Neural cell (in vitro differentiated cells): Measurements from ENCODE around the gene PCDHGC3. TPM values are rescaled to one million over a fixed set of nuclear protein-coding genes. Genes with fewer than 3 reads are reported as not detected.

Source experiments
- H2AFZ ChIP-seq: fragments of 200-600, 300-800 bp; sonication (generic), shearing (Covaris generic); 2 replicates; pipeline ENCODE4 v1.6.0; 2014; ENCODE audit warnings: low read depth, mild to moderate bottlenecking, antibody characterized with exemption, low read length, moderate library complexity
- H3F3A ChIP-seq: fragments of 200-600 bp; shearing (Covaris generic); 2 replicates; pipeline ENCODE4 v1.6.1; 2016; ENCODE audit warnings: mild to moderate bottlenecking, moderate library complexity, mixed read lengths, antibody characterized with exemption, low read length; ENCODE audit not compliant: insufficient read depth, poor library complexity, severe bottlenecking
- H3K27ac ChIP-seq: fragments of 200-600, 300-800 bp; sonication (generic), shearing (Covaris generic); 2 replicates; pipeline ENCODE4 v1.5.1; 2014; ENCODE audit warnings: mild to moderate bottlenecking, low read length, moderate library complexity
- H3K27me3 ChIP-seq: fragments of 300-800, 200-600 bp; sonication (generic), shearing (Covaris generic); 2 replicates; pipeline ENCODE4 v1.6.0; 2014; ENCODE audit warnings: mild to moderate bottlenecking, low read depth, low read length, moderate library complexity; ENCODE audit not compliant: insufficient read depth
- H3K36me3 ChIP-seq: fragments of 300-800, 200-600 bp; sonication (generic), shearing (Covaris generic); 2 replicates; pipeline ENCODE4 v1.5.1; 2014; ENCODE audit warnings: mild to moderate bottlenecking, antibody characterized with exemption, low read length, moderate library complexity; ENCODE audit not compliant: insufficient read depth
- H3K4me2 ChIP-seq: fragments of 300-800, 200-600 bp; sonication (generic), shearing (Covaris generic); 2 replicates; pipeline ENCODE4 v1.6.0; 2014; ENCODE audit warnings: mild to moderate bottlenecking, low read length
- H3K4me3 ChIP-seq: fragments of 300-800, 200-600 bp; sonication (generic), shearing (Covaris generic); 2 replicates; pipeline ENCODE4 v1.5.1; 2014; ENCODE audit warnings: mild to moderate bottlenecking, low read length, moderate library complexity
- H3K79me2 ChIP-seq: fragments of 200-600 bp; shearing (Covaris generic); replicated peaks from 2 replicates; pipeline ENCODE4 v1.6.0; 2014; ENCODE audit warnings: mild to moderate bottlenecking, low read length, moderate library complexity; ENCODE audit not compliant: insufficient read depth
- H3K9ac ChIP-seq: fragments of 300-800, 200-600 bp; sonication (generic), shearing (Covaris generic); 2 replicates; pipeline ENCODE4 v1.6.1; 2016; ENCODE audit warnings: mild to moderate bottlenecking, low read length, mixed read lengths
- H3K9me2 ChIP-seq: fragments of 200-600 bp; shearing (Covaris generic); 2 replicates; pipeline ENCODE4 v1.6.1; 2016; ENCODE audit warnings: mild to moderate bottlenecking, low read length, mixed read lengths; ENCODE audit not compliant: insufficient read depth
- H3K9me3 ChIP-seq: fragments of 200-600, 300-800 bp; sonication (generic), shearing (Covaris generic); 2 replicates; pipeline ENCODE4 v1.6.1; 2016; ENCODE audit warnings: mild to moderate bottlenecking, mixed run types, low read length, moderate library complexity, mixed read lengths
- H4K20me1 ChIP-seq: fragments of 200-600 bp; shearing (Covaris generic); 2 replicates; pipeline ENCODE4 v1.6.1; 2016; ENCODE audit warnings: mild to moderate bottlenecking, mixed run types; ENCODE audit not compliant: insufficient read depth
- CTCF ChIP-seq: fragments of 450-650 bp; IDR thresholded peaks from 2 replicates; pipeline ENCODE4 v1.5.1; 2014; ENCODE audit warnings: antibody characterized with exemption, mild to moderate bottlenecking, moderate library complexity; ENCODE audit not compliant: poor library complexity, severe bottlenecking
- EP300 ChIP-seq: fragments of 450-650 bp; conservative IDR thresholded peaks from 2 replicates; pipeline ENCODE4 v1.6.1; 2014; ENCODE audit warnings: antibody characterized with exemption, mild to moderate bottlenecking, moderate library complexity; ENCODE audit not compliant: poor library complexity, severe bottlenecking
- EZH2 ChIP-seq: fragments of 200-600, 300-800 bp; shearing (Covaris generic), sonication (generic); IDR thresholded peaks from 2 replicates; pipeline ENCODE4 v1.6.1; 2014; ENCODE audit warnings: antibody characterized with exemption, low read length, borderline replicate concordance, mild to moderate bottlenecking; ENCODE audit not compliant: insufficient read depth, poor library complexity, severe bottlenecking
- MXI1 ChIP-seq: fragments of 450-650 bp; conservative IDR thresholded peaks from 2 replicates; pipeline ENCODE4 v1.6.1; 2014; ENCODE audit warnings: antibody characterized with exemption, mild to moderate bottlenecking; ENCODE audit not compliant: poor library complexity, severe bottlenecking
- POLR2AphosphoS5 ChIP-seq: IDR thresholded peaks from 2 replicates; pipeline ENCODE4 v1.6.1; 2012
- RAD21 ChIP-seq: fragments of 450-650 bp; conservative IDR thresholded peaks from 2 replicates; pipeline ENCODE4 v1.6.1; 2014; ENCODE audit warnings: antibody characterized with exemption, mild to moderate bottlenecking, moderate library complexity
- REST ChIP-seq: IDR thresholded peaks from 2 replicates; pipeline ENCODE4 v1.6.1; 2012; ENCODE audit warnings: borderline replicate concordance
- SMC3 ChIP-seq: fragments of 450-650 bp; conservative IDR thresholded peaks from 2 replicates; pipeline ENCODE4 v1.6.1; 2014; ENCODE audit warnings: antibody characterized with exemption, mild to moderate bottlenecking, moderate library complexity; ENCODE audit not compliant: poor library complexity
- TAF1 ChIP-seq: IDR thresholded peaks from 2 replicates; pipeline ENCODE4 v1.6.1; 2012; ENCODE audit warnings: low read depth
- polyA plus RNA-seq: library from polyadenylated mRNA; depleted of rRNA; stranded (reverse); fragments of >200 nt; gene quantifications from 2 replicates; pipeline ENCODE4 v1.2.3, GENCODE V29; 2014

PCDHGC3 gene
- polyA plus RNA-seq, 1 donor from 2014 or later: 2.1 TPM

- H3K27ac ChIP-seq: no peak overlapping the region
- peaks cover 13% of the 10 kb centered on the region for H3K79me2 ChIP-seq
- no peaks in the 10 kb centered on the region for H3F3A ChIP-seq
- no peak overlapping the region for H3K9ac ChIP-seq
- H3K9me2 ChIP-seq: no peaks in the 10 kb centered on the region
- no peaks in the 10 kb centered on the region for H3K27me3 ChIP-seq
- H3K36me3 ChIP-seq: peaks cover 30% of the 10 kb centered on the region
- no peaks in the 10 kb centered on the region for H4K20me1 ChIP-seq
- H3K9me3 ChIP-seq: peaks cover 54% of the 10 kb centered on the region
- TF ChIP-seq EP300 (no peak), SMC3 (no peak), EZH2 (no peak), POLR2AphosphoS5 (no peak), TAF1 (no peak)
- no peak overlapping the region for H3K4me2 ChIP-seq
- no peak overlapping the region for H3K4me3 ChIP-seq
- H2AFZ ChIP-seq: no peak overlapping the region
Observed at GRCh38 chr5:141490271-141490670, 14.5 kb downstream of the PCDHGC3 start.

- peaks cover 16% of the 10 kb centered on the region for H3K79me2 ChIP-seq
- no peak overlapping the region for H3K4me3 ChIP-seq
- H3K27me3 ChIP-seq: no peaks in the 10 kb centered on the region
- peaks cover 51% of the 10 kb centered on the region for H3K9me3 ChIP-seq
- H2AFZ ChIP-seq: no peak overlapping the region
- H3K4me2 ChIP-seq: no peak overlapping the region
- no peaks in the 10 kb centered on the region for H3K9me2 ChIP-seq
- H3K36me3 ChIP-seq: peaks cover 30% of the 10 kb centered on the region
- H4K20me1 ChIP-seq: no peaks in the 10 kb centered on the region
- TF ChIP-seq CTCF (no peak), EP300 (no peak), REST (no peak)
- H3K9ac ChIP-seq: no peak overlapping the region
- H3K27ac ChIP-seq: no peak overlapping the region
- H3F3A ChIP-seq: no peaks in the 10 kb centered on the region
Observed at GRCh38 chr5:141490771-141491170, 15.0 kb downstream of the PCDHGC3 start.

GRCh38 chr5:141491323-141492167, 15.8 kb downstream of the PCDHGC3 start:
- Histone ChIP-seq H4K20me1 (no peaks in the 10 kb centered on the region), H3F3A (no peaks in the 10 kb centered on the region), H3K79me2 (peaks cover 10% of the 10 kb centered on the region), H3K9ac (no peak overlapping the region), H3K4me3 (no peak overlapping the region), H3K36me3 (peaks cover 30% of the 10 kb centered on the region), H2AFZ (no peak overlapping the region), H3K9me2 (no peaks in the 10 kb centered on the region), H3K9me3 (peaks cover 43% of the 10 kb centered on the region), H3K27me3 (no peaks in the 10 kb centered on the region), H3K4me2 (no peak overlapping the region), H3K27ac (no peak overlapping the region)
- TF ChIP-seq SMC3 (no peak), EP300 (no peak), TAF1 (no peak), EZH2 (no peak), RAD21 (no peak), MXI1 (no peak), REST (no peak)
